A673 (cell line): ENCODE measurements around the gene SATL1. TPM values are rescaled to one million over a fixed set of nuclear protein-coding genes. Genes with fewer than 3 reads are reported as not detected.

ENCODE experiments used
- BruUV-seq: library from RNA; stranded (reverse); fragments of 400-500 nt; replicated peaks from 2 replicates; lab custom pipeline; 2021; lab: Mats Ljungman, UMichigan
- CTCF ChIA-PET: fragments of 300-600 bp; sonication (Branson Sonifier 250); formaldehyde crosslinking; loops from one replicate; lab custom pipeline; 2022; ENCODE audit warnings: antibody characterized with exemption; lab: Charles Lee
- POLR2A ChIA-PET: fragments of 300-600 bp; sonication (Branson Sonifier 250); formaldehyde crosslinking; loops from one replicate; lab custom pipeline; 2022; ENCODE audit warnings: antibody characterized with exemption; ENCODE audit not compliant: low non-redundant PET; lab: Charles Lee
- DNase-seq: peaks from one replicate; pipeline ENCODE4 v3.0.0-alpha.2; 2015; ENCODE audit warnings: low spot score
- H3K27ac ChIP-seq: fragments of 200-600 bp; sonication (generic); 2 replicates; pipeline ENCODE4 v1.5.1; 2016; ENCODE audit warnings: mixed run types, low read depth, mild to moderate bottlenecking, mixed read lengths, antibody characterized with exemption, low read length; ENCODE audit not compliant: poor library complexity, severe bottlenecking
- H3K27me3 ChIP-seq: fragments of 200-600 bp; sonication (generic); replicated peaks from 2 replicates; pipeline ENCODE4 v1.6.1; 2017; ENCODE audit warnings: mixed run types, low read depth, mild to moderate bottlenecking, mixed read lengths, antibody characterized with exemption, low read length; ENCODE audit not compliant: insufficient read depth, poor library complexity
- H3K36me3 ChIP-seq: fragments of 200-600 bp; sonication (generic); 2 replicates; pipeline ENCODE4 v1.6.1; 2016; ENCODE audit warnings: mixed run types, mild to moderate bottlenecking, mixed read lengths, antibody characterized with exemption, low read length; ENCODE audit not compliant: insufficient read depth, poor library complexity, severe bottlenecking
- H3K4me1 ChIP-seq: fragments of 200-600 bp; sonication (generic); 2 replicates; pipeline ENCODE4 v1.6.1; 2017; ENCODE audit warnings: mixed run types, mild to moderate bottlenecking, mixed read lengths, antibody characterized with exemption, low read length; ENCODE audit not compliant: insufficient read depth, poor library complexity, severe bottlenecking
- H3K4me3 ChIP-seq: fragments of 200-600 bp; sonication (generic); 2 replicates; pipeline ENCODE4 v1.5.1; 2016; ENCODE audit warnings: low read depth, mixed run types, mild to moderate bottlenecking, mixed read lengths, low read length; ENCODE audit not compliant: poor library complexity, severe bottlenecking
- H3K9me3 ChIP-seq: fragments of 200-600 bp; sonication (generic); 2 replicates; pipeline ENCODE4 v1.6.1; 2016; ENCODE audit warnings: mixed run types, low read depth, mild to moderate bottlenecking, mixed read lengths, antibody characterized with exemption, low read length; ENCODE audit not compliant: poor library complexity, severe bottlenecking
- EZH2 ChIP-seq: fragments of 200-600 bp; sonication (generic); IDR thresholded peaks from 2 replicates; pipeline ENCODE4 v1.6.1; 2017; ENCODE audit warnings: borderline replicate concordance, low read depth, mild to moderate bottlenecking, mixed read lengths, antibody characterized with exemption, low read length; ENCODE audit not compliant: poor library complexity, severe bottlenecking
- intact Hi-C: fragments of 100-400 bp; cut with micrococcal nuclease; formaldehyde crosslinking; loops from one replicate; pipeline ENCODE4 v1.10.0; 2022; ENCODE audit not compliant: unreplicated experiment
- total RNA-seq: library from RNA; stranded (reverse); gene quantifications from 2 replicates; pipeline ENCODE4 v1.2.3, GENCODE V29; 2021
- TF ChIP-seq, protein P1 (sequence below): fragments of 300-800, 200-600 bp; sonication (generic); conservative IDR thresholded peaks from 2 replicates; pipeline ENCODE4 v1.5.1; 2017; ENCODE audit warnings: low read depth, mild to moderate bottlenecking, antibody characterized with exemption, low read length, moderate library complexity, mixed read lengths

The SATL1 gene
- total RNA-seq, 1 experiment from 2014 or later: 0.13 TPM

DNA sequence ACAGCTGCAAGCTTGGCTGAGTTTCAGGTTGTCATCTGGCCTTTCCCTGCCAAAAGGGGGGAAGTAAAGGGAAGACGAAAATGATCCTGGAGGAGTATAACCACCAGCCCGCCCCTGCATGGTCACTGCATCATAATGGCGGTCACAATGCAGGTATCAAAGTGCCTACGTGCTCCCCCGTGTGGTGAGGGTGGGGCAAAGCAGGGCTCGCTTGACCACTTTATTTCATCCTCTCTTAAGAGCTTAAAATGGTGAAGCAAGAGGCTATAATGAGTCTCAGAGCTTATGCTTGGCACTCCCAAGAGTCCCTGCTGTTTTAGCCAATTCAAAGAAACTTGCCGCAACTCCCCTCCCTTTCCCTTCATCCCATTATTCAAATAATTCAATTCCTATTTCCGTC is 134.3 kb downstream of the SATL1 start:
- DNase-seq: peak; percentile 42
- intact Hi-C loops: no loop called here
- BruUV-seq: no TSS peak
- Histone ChIP-seq H3K9me3 (no peaks in the 10 kb centered on the region), H3K27me3 (no peaks in the 10 kb centered on the region), H3K36me3 (no peaks in the 10 kb centered on the region), H3K4me3 (no peak overlapping the region), H3K4me1 (no peaks in the 10 kb centered on the region), H3K27ac (no peak overlapping the region)
- POLR2A ChIA-PET: no interaction called here
- CTCF ChIA-PET: no interaction called here
- no peak for TF ChIP-seq EZH2
- TF ChIP-seq, protein P1, sequence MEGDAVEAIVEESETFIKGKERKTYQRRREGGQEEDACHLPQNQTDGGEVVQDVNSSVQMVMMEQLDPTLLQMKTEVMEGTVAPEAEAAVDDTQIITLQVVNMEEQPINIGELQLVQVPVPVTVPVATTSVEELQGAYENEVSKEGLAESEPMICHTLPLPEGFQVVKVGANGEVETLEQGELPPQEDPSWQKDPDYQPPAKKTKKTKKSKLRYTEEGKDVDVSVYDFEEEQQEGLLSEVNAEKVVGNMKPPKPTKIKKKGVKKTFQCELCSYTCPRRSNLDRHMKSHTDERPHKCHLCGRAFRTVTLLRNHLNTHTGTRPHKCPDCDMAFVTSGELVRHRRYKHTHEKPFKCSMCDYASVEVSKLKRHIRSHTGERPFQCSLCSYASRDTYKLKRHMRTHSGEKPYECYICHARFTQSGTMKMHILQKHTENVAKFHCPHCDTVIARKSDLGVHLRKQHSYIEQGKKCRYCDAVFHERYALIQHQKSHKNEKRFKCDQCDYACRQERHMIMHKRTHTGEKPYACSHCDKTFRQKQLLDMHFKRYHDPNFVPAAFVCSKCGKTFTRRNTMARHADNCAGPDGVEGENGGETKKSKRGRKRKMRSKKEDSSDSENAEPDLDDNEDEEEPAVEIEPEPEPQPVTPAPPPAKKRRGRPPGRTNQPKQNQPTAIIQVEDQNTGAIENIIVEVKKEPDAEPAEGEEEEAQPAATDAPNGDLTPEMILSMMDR: peak; percentile 68

DNA sequence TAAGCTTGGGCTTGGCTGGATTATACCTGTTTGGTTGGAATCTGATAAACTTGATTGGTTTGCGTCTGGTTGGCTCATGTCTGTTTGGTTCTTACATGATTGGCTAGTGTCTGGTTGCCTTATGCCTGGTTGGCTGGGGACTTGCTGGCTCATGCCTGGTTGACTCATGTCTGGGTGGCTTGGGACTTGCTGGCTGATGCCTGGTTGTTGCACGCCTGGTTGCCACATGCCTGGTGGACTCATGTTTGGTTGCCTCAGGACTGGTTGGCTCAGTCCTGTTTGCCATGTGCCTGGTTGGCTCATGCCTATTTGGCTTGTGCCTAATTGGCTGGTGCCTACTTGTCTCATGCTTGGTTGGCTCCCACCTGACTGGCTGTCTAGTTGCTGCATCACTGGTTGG is 135.4 kb downstream of the SATL1 start:
- no peaks in the 10 kb centered on the region for H3K9me3 ChIP-seq
- no peaks in the 10 kb centered on the region for H3K27me3 ChIP-seq
- no peak for TF ChIP-seq EZH2
- TF ChIP-seq, protein P1: no peak
- BruUV-seq: no TSS peak
- intact Hi-C loops: no loop called here
- no peaks in the 10 kb centered on the region for H3K4me1 ChIP-seq
- H3K27ac ChIP-seq: no peak overlapping the region
- H3K36me3 ChIP-seq: no peaks in the 10 kb centered on the region
- DNase-seq: no peak
- POLR2A ChIA-PET: no interaction called here
- CTCF ChIA-PET: no interaction called here
- no peak overlapping the region for H3K4me3 ChIP-seq

DNA sequence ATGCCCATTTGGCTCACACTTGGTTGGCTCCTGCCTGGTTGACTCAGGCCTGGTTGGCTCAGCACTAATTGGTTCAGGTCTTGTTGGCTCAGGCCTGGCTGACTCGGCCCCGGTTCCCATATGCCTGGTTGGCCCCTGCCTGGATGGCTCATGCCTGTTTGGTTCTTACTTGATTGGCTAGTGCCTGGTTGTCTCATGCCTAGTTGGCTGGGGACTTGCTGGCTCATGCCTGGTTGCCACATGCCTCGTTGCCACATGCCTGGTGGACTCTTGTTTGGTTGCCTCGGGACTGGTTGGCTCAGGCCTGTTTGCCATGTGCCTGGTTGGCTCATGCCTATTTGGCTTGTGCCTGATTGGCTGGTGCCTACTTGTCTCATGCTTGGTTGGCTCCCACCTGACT is 136.2 kb downstream of the SATL1 start:
- Histone ChIP-seq H3K27me3 (no peaks in the 10 kb centered on the region), H3K9me3 (no peaks in the 10 kb centered on the region), H3K4me1 (no peaks in the 10 kb centered on the region), H3K4me3 (no peak overlapping the region), H3K27ac (no peak overlapping the region), H3K36me3 (no peaks in the 10 kb centered on the region)
- DNase-seq: no peak
- intact Hi-C loops: no loop called here
- ChIA-PET POLR2A (no interaction called here), CTCF (no interaction called here)
- TF ChIP-seq EZH2: no peak
- TF ChIP-seq, protein P1: no peak
- no TSS peak for BruUV-seq
